NK-92 treated with Interleukin-12 subunit alpha and Interleukin-12 subunit beta, amount 100 ng/mL, for 24 hours (cell line): ENCODE measurements around the gene SLC5A5.

Experiments
- DNase-seq: peaks from one replicate; lab custom pipeline; 2025; lab: John Stamatoyannopoulos, UW

SLC5A5 gene

GRCh38 chr19:17847538-17848366 is 24.0 kb upstream of the SLC5A5 start, which contains the start of gene JAK3:
JAK3 (minus strand) TSS chr19:17847982; CDS start chr19:17844417, 3,565 bp downstream.
- peak; percentile 90 for DNase-seq

DNA sequence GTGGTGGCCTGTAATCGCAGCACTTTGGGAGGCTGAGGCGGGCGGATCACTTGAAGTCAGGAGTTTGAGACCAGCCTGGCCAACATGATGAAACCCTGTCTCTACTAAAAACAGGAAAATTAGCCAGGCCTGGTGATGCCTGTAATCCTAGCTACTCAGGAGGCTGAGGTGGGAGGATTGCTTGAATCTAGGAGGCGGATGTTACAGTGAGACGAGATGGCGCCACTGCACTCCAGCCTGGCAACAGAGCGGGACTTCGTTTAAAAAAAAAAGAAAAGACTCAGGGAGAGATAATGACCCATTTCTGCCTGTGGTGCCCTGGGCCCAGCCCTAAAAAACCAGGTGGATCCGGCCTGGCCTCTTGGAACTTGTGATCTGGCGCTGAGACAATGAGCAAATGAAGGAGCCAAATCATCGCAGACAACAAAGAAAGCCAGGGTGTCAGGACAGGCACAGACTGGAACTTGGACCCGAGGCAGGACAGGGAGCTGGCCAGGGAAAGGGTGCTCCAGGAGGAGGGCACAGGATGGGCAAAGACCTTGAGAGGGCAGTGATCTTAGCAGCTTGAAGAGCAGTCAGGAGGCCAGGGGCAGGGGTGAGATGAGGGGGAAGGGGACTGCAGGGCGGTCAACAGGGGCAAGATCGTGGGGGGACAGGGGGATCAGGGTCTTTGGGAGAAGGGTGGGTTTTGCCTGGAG is 23.0 kb upstream of the SLC5A5 start:
- DNase-seq, result no peak

GRCh38 chr19:17854061-17854460 is 17.7 kb upstream of the SLC5A5 start:
- no peak for DNase-seq

GRCh38 chr19:17855280-17856152 is 16.2 kb upstream of the SLC5A5 start:
- peak; percentile 71 for DNase-seq

- peak; percentile 100 for DNase-seq
These were observed 12.0 kb upstream of the SLC5A5 start, which contains the start of gene RPL18A for GRCh38 chr19:17859533-17860330. RPL18A (plus strand) TSS chr19:17859910; CDS start chr19:17859957, 47 bp downstream.

- DNase-seq, result no peak
These were observed 11.3 kb upstream of the SLC5A5 start for GRCh38 chr19:17860331-17860992.

DNA sequence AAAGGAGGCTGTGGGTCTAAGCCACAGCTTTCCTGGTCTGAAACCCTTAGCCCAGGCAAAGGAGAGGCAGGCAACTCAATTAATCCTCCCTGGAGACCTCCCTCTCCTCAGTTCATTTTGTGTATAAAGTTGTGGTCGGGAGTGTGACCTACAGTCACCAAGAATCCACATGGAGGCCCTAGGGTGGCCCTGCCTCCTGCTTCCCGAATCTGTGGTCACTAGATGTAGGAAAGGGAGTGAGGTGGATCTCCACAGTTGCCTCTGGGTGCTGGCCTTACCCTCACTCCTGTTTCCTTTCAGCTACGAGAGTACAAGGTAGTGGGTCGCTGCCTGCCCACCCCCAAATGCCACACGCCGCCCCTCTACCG is 10.8 kb upstream of the SLC5A5 start:
- no peak for DNase-seq

- DNase-seq, result no peak
These were observed 10.0 kb upstream of the SLC5A5 start for GRCh38 chr19:17861542-17862402.

GRCh38 chr19:17862711-17863519 is 8.8 kb upstream of the SLC5A5 start:
- no peak for DNase-seq

- DNase-seq, result no peak
These were observed 8.1 kb upstream of the SLC5A5 start for GRCh38 chr19:17863520-17864182.

DNA sequence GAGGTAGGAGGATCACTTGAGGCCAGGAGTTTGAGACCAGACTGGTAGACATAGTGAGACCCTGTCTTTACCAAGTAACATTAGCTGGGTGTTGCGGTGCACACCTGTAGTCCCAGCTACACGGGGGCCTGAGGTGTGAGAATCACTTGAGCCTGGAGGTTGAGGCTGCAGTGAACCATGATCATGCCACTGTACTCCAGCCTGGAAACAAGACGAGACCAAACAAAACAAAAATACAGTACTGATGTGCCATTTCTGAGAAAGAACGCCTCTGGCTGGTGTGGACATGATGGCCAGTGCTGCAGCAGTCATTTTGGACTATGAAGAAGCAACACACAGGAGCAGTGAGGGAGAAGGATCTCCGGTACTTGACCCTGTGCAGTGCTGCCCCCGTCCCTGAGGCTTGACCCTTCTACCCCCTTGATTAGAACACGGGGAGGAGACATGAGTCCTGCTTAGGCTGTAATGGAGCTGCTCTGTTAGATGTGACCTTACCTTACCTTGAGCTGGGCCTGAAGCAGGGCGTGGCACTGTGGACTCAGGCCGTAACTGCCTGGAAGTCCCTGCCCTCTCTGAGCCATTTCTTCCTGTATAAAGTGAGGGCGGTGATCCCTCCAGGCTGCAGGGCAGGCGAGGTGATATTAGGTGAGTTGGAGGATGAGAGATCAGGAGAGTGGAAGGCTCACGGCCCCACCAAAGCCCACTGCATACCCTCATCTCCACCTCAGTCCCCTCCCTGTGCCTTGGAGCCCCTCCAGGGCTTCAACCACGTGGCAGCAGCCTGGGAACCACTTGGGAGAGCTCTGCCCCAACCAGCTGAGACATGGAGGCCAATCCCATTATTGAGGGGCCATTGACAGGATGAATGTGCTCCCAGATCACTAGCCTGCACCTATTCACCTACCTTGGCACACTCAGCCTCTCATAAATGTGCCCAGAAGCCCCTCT is 6.1 kb upstream of the SLC5A5 start:
- DNase-seq, result no peak

DNA sequence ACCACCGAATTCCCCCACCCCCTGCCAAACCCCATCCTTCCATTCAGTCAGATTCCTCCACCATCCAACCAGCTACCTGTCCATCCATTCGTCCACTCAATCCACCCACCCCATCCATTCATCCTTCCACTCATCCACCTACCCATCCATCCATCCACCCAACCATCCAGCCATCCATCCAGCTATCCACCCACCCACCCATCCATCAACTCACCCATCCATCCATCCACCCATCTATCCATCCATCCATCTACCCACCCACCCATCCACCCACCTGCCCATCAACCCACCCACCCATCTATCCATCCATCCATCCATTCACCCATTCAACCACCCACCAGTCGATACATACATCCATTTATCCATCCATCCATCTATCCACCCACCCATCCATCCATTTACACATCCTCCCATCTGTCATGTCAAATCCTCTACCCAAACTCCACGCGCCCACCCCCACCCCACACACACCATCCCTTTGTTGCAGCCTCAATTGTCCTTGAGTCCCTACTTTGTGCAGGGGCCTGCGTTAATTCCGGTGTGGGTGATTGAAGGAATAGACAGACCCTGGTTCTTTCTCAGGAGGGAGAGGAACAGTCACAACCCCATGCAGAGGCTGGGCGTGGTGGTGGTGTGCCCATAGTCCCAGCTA is 5.3 kb upstream of the SLC5A5 start:
- DNase-seq, result no peak

- no peak for DNase-seq
These were observed 4.7 kb upstream of the SLC5A5 start for GRCh38 chr19:17866964-17867486.

GRCh38 chr19:17868669-17869068 is 3.1 kb upstream of the SLC5A5 start:
- no peak for DNase-seq

GRCh38 chr19:17869114-17869608 is 2.6 kb upstream of the SLC5A5 start:
- no peak for DNase-seq
